ENCODE results near the gene KCNJ12.
"Not testable (repeated sequence)": the region's sequence is repeated elsewhere in the genome, so short reads cannot be mapped to it uniquely, and the experiment has no call there.

The KCNJ12 gene

DNA sequence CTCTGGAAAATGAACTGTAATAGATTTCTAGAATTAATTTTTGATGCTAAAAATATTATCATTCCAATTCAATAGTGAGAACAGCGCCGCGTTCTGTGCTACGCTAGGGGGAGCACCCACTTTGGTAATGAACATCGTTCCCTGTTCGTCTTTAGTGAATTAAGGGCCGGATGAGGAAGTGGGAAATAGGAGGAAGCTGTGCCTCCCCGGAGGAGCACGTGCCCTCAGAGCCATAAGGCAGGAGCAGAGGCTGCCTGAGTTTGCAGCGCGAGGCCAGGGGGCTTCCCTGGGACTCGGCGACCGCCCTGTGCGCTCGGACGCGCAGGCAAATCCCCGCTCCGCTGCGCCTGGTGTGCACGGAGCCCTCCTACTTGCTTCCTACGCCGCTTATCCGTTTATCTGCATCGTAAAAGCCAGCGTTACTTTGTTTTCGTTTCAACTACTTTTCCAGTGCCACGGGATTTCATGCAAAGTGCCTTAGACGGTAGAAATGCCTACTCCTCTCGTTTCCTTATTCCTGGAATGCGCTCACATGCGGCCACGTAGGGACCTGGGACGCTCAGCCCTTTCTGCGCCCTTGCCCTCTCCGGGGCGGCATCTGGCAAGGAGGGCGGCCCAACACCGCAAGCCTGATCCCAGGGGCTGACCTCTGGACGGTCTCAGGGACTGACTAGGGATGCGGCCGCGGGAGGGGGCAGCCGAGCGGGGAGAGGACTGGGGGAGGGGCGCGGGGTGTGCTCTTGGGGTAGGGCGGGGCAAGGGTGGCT lies 76.4 kb downstream of the KCNJ12 start:
- Mint-ChIP-seq H3K4me1 (peaks cover 7% of the 10 kb centered on the region), H3K27ac (peak overlapping the region in 2 of 3 experiments; percentile 75 to 92), H3K4me3 (peak overlapping the region; percentile 70 to 80 (median 75)), H3K9me3 (no peaks in the 10 kb centered on the region), H3K36me3 (ENCODE audit: low read depth) (no peaks in the 10 kb centered on the region), H3K27me3 (ENCODE audit: low read depth) (peaks cover 44% of the 10 kb centered on the region)
- TF ChIP-seq CTCF (IDR thresholded peaks at IDR 0.05; ENCODE audit: unreplicated experiment in 3 of 3) = peak; percentile 65 to 71 (median 70)

- Mint-ChIP-seq H3K36me3 (ENCODE audit: low read depth) (no peaks in the 10 kb centered on the region), H3K4me1 (peaks cover 7% of the 10 kb centered on the region), H3K9me3 (no peaks in the 10 kb centered on the region), H3K27me3 (ENCODE audit: low read depth) (peaks cover 43% of the 10 kb centered on the region), H3K27ac (no peak overlapping the region), H3K4me3 (peak overlapping the region; percentile 32 to 70 (median 39))
- no peak for TF ChIP-seq CTCF (IDR thresholded peaks at IDR 0.05; ENCODE audit: unreplicated experiment in 3 of 3)
Measured at GRCh38 chr17:21453144-21453898, 77.2 kb downstream of the KCNJ12 start.

DNA sequence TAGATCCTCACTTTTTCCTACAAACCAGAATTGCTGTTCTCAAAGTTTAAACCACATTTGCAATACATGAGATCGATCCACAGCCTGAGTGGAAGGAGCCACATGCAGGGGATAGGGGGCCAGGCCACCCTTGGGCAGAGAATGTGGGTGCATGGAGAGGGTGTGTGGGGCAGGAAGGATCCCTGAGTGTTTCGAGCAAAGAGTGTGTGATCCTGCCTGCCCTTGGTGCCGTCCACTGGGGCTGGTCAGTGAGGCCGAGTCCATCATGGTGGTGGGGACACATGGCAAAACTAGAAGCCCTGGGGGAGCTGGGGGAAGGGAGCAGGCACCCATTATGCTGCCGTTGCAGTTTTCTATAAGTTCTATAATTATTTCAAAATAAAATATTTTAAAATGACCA lies 77.8 kb downstream of the KCNJ12 start:
- not testable (repeated sequence) for H3K27ac Mint-ChIP-seq; H3K4me1 Mint-ChIP-seq; H3K36me3 Mint-ChIP-seq (ENCODE audit: low read depth); H3K4me3 Mint-ChIP-seq; H3K9me3 Mint-ChIP-seq
- H3K27me3 Mint-ChIP-seq (ENCODE audit: low read depth) = peaks cover 46% of the 10 kb centered on the region

- peaks cover 7% of the 10 kb centered on the region for H3K4me1 Mint-ChIP-seq
- no peak overlapping the region for H3K27ac Mint-ChIP-seq
- H3K36me3 Mint-ChIP-seq (ENCODE audit: low read depth) = no peaks in the 10 kb centered on the region
- H3K9me3 Mint-ChIP-seq = no peaks in the 10 kb centered on the region
- no peak for TF ChIP-seq CTCF (IDR thresholded peaks at IDR 0.05; ENCODE audit: unreplicated experiment in 3 of 3)
- peaks cover 46% of the 10 kb centered on the region for H3K27me3 Mint-ChIP-seq (ENCODE audit: low read depth)
- H3K4me3 Mint-ChIP-seq = no peak overlapping the region
Measured at GRCh38 chr17:21454441-21454840, 78.3 kb downstream of the KCNJ12 start.

DNA sequence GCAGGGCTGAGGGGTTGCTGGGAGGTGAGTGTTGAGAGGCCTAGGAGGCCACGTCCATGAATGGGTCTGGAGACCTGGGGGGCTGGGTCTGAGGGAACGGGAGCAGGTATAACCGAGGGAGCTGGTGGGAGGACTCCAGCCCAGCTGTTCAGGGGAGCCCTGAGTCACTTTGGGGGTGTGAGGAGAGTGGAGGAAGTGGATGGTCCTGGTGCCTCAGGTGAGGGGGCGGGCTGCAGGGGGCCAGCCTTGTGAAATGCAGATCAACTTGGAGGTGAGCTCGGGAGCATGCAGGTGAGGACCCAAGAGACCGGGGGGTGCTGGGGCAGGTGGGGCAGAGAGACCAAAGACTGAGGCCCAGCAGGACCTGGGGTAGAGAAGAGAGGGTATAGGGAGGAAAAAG lies 79.6 kb downstream of the KCNJ12 start:
- Mint-ChIP-seq H3K27me3 (ENCODE audit: low read depth) (peaks cover 42% of the 10 kb centered on the region), H3K36me3 (ENCODE audit: low read depth) (no peaks in the 10 kb centered on the region), H3K4me3 (no peak overlapping the region), H3K4me1 (peaks cover 7% of the 10 kb centered on the region), H3K9me3 (no peaks in the 10 kb centered on the region), H3K27ac (no peak overlapping the region)
- TF ChIP-seq CTCF (IDR thresholded peaks at IDR 0.05; ENCODE audit: unreplicated experiment in 3 of 3) = no peak

DNA sequence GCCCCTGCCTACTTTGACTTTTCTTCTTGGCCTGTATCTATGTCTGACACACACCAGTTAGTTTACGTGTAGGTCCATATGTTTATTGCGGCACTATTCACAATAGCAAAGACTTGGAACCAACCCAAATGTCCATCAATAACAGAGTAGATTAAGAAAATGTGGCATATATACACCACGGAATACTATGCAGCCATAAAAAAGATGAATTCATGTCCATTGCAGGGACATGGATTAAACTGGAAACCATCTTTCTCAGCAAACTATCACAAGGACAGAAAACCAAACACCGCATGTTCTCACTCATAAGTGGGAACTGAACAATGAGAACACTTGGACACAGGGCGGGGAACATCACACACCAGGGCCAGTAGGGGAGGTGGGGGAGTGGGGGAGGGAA lies 80.3 kb downstream of the KCNJ12 start:
- H3K4me1 Mint-ChIP-seq; H3K9me3 Mint-ChIP-seq; H3K36me3 Mint-ChIP-seq (ENCODE audit: low read depth); H3K4me3 Mint-ChIP-seq; H3K27ac Mint-ChIP-seq: not testable (repeated sequence)
- peaks cover 42% of the 10 kb centered on the region for H3K27me3 Mint-ChIP-seq (ENCODE audit: low read depth)
